Mesenchymal stem cell (in vitro differentiated cells and primary cell): ENCODE data around the gene ANKRD55.

Experiments used
- DNase-seq: peaks from one replicate; pipeline ENCODE4 v3.0.0-alpha.2; 2013
- H2AFZ ChIP-seq: one replicate; pipeline ENCODE4 v1.6.1; 2013; ENCODE audit warnings: low read depth, mild to moderate bottlenecking, control low read depth, inconsistent platforms, low read length, moderate library complexity
- H2AK5ac ChIP-seq: 2 replicates; pipeline ENCODE4 v1.6.1; 2013; ENCODE audit warnings: low read length, moderate library complexity, mild to moderate bottlenecking, inconsistent platforms; ENCODE audit not compliant: severe bottlenecking
- H2BK120ac ChIP-seq: one replicate; pipeline ENCODE4 v1.6.1; 2013; ENCODE audit warnings: low read depth, mild to moderate bottlenecking, inconsistent platforms, low read length, moderate library complexity
- H2BK12ac ChIP-seq, 2 experiments: one replicate each; pipeline ENCODE4 v1.6.1; 2013; ENCODE audit warnings: inconsistent platforms in 2 of 2, low read length in 2 of 2, mild to moderate bottlenecking in 2 of 2, moderate library complexity in 2 of 2, control low read depth in 1 of 2
- H2BK15ac ChIP-seq: one replicate; pipeline ENCODE4 v1.6.1; 2013; ENCODE audit warnings: mild to moderate bottlenecking, low read depth, inconsistent platforms; ENCODE audit not compliant: poor library complexity, severe bottlenecking
- H2BK5ac ChIP-seq: 2 replicates; pipeline ENCODE4 v1.6.1; 2013; ENCODE audit warnings: low read depth, mild to moderate bottlenecking, low read length, control low read depth, inconsistent platforms; ENCODE audit not compliant: poor library complexity, severe bottlenecking
- H3K14ac ChIP-seq, 2 experiments: one replicate each; pipeline ENCODE4 v1.6.1; 2013; ENCODE audit warnings: inconsistent platforms in 2 of 2, low read length in 2 of 2, control low read depth in 1 of 2, mild to moderate bottlenecking in 1 of 2, moderate library complexity in 1 of 2
- H3K18ac ChIP-seq, 2 experiments: one replicate each; pipeline ENCODE4 v1.6.1; 2013; ENCODE audit warnings: inconsistent platforms in 2 of 2, low read length in 2 of 2, control low read depth in 1 of 2, low read depth in 1 of 2, mild to moderate bottlenecking in 1 of 2
- H3K23ac ChIP-seq, 2 experiments: one replicate each; pipeline ENCODE4 v1.6.1; 2013; ENCODE audit warnings: inconsistent platforms in 2 of 2, low read length in 2 of 2, mild to moderate bottlenecking in 2 of 2, moderate library complexity in 2 of 2, control low read depth in 1 of 2
- H3K27ac ChIP-seq: 2 replicates; pipeline ENCODE4 v1.5.1; 2013; ENCODE audit warnings: mild to moderate bottlenecking, moderate library complexity, low read length, control low read depth, inconsistent platforms; ENCODE audit not compliant: poor library complexity, severe bottlenecking
- H3K27me3 ChIP-seq, 2 experiments: 2 replicates each; pipeline versions ENCODE4 v1.6.1 to v1.7.0; 2013; ENCODE audit warnings: low read length in 2 of 2, mild to moderate bottlenecking in 2 of 2, moderate library complexity in 2 of 2, control low read depth in 1 of 2, inconsistent platforms in 1 of 2; ENCODE audit not compliant: control insufficient read depth in 1 of 2, insufficient read depth in 1 of 2
- H3K36me3 ChIP-seq, 2 experiments: 2 replicates each; pipeline versions ENCODE4 v1.6.1 to v1.7.0; 2013; ENCODE audit warnings: low read length in 2 of 2, control low read depth in 1 of 2, inconsistent platforms in 1 of 2, low read depth in 1 of 2, mild to moderate bottlenecking in 1 of 2; ENCODE audit not compliant: insufficient read depth in 2 of 2, control insufficient read depth in 1 of 2
- H3K4ac ChIP-seq, 2 experiments: one replicate each; pipeline ENCODE4 v1.6.1; 2013; ENCODE audit warnings: inconsistent platforms in 2 of 2, low read length in 2 of 2, mild to moderate bottlenecking in 2 of 2, moderate library complexity in 2 of 2, control low read depth in 1 of 2, low read depth in 1 of 2
- H3K4me1 ChIP-seq: 2 replicates; pipeline ENCODE4 v1.6.1; 2013; ENCODE audit warnings: low read depth, low read length, control low read depth; ENCODE audit not compliant: control insufficient read depth, insufficient read depth
- H3K4me2 ChIP-seq: 2 replicates; pipeline ENCODE4 v1.6.1; 2013; ENCODE audit warnings: low read length, mild to moderate bottlenecking, inconsistent platforms; ENCODE audit not compliant: poor library complexity, severe bottlenecking
- H3K4me3 ChIP-seq, 2 experiments: 2 replicates each; pipeline versions ENCODE4 v1.5.1 to v1.7.0; 2013; ENCODE audit warnings: low read length in 2 of 2, mild to moderate bottlenecking in 2 of 2, control low read depth in 1 of 2, low read depth in 1 of 2; ENCODE audit not compliant: insufficient read depth in 1 of 2
- H3K79me1 ChIP-seq: replicated peaks from 2 replicates; pipeline ENCODE4 v1.6.1; 2013; ENCODE audit warnings: mild to moderate bottlenecking, control low read depth, low read length, inconsistent platforms; ENCODE audit not compliant: poor library complexity, severe bottlenecking
- H3K9ac ChIP-seq: 2 replicates; pipeline ENCODE4 v1.7.0; 2013; ENCODE audit warnings: mild to moderate bottlenecking, low read length, moderate library complexity
- H3K9me3 ChIP-seq: 2 replicates; pipeline ENCODE4 v1.7.0; 2013; ENCODE audit warnings: mild to moderate bottlenecking, low read length; ENCODE audit not compliant: control insufficient read depth
- H4K8ac ChIP-seq: one replicate; pipeline ENCODE4 v1.6.1; 2013; ENCODE audit warnings: inconsistent platforms, mild to moderate bottlenecking, low read length, moderate library complexity
- H4K91ac ChIP-seq: one replicate; pipeline ENCODE4 v1.6.1; 2013; ENCODE audit warnings: mild to moderate bottlenecking, low read length, inconsistent platforms
- WGBS: methylation state at CpG from one replicate; pipeline ENCODE4 v1.1.7; 2013; ENCODE audit warnings: mixed read lengths; 5-methylcytosine and 5-hydroxymethylcytosine counted together

Gene ANKRD55

GRCh38 chr5:56075361-56075760, 157.8 kb downstream of the ANKRD55 start:
- H2BK120ac ChIP-seq, result no peak overlapping the region
- no peak overlapping the region for H4K91ac ChIP-seq
- H3K36me3 ChIP-seq, result no peaks in the 10 kb centered on the region
- no peak overlapping the region for H3K4me3 ChIP-seq
- no peak overlapping the region for H3K4ac ChIP-seq
- H2AK5ac ChIP-seq, result no peak overlapping the region
- no peak overlapping the region for H3K4me2 ChIP-seq
- H3K14ac ChIP-seq, result no peak overlapping the region
- H3K23ac ChIP-seq, result no peak overlapping the region
- no peaks in the 10 kb centered on the region for H3K79me1 ChIP-seq
- no peak overlapping the region for H4K8ac ChIP-seq
- 10% methylated on average over 2 of the region's 2 CpGs for WGBS
- no peak overlapping the region for H2BK12ac ChIP-seq
- H3K9me3 ChIP-seq, result no peaks in the 10 kb centered on the region
- no peak overlapping the region for H2BK15ac ChIP-seq
- no peak overlapping the region for H2AFZ ChIP-seq
- H3K18ac ChIP-seq, result no peak overlapping the region
- H2BK5ac ChIP-seq, result no peak overlapping the region
- no peaks in the 10 kb centered on the region for H3K27me3 ChIP-seq
- H3K27ac ChIP-seq, result no peak overlapping the region
- H3K9ac ChIP-seq, result peak overlapping the region; percentile 25
- no peaks in the 10 kb centered on the region for H3K4me1 ChIP-seq
- DNase-seq, result peak; percentile 95

- Histone ChIP-seq H4K91ac (no peak overlapping the region), H2AK5ac (no peak overlapping the region), H3K4me2 (no peak overlapping the region), H3K27me3 (no peaks in the 10 kb centered on the region), H4K8ac (no peak overlapping the region), H2BK120ac (no peak overlapping the region), H3K4me3 (no peak overlapping the region), H3K14ac (no peak overlapping the region), H2AFZ (no peak overlapping the region), H3K79me1 (no peaks in the 10 kb centered on the region), H2BK15ac (no peak overlapping the region), H3K23ac (no peak overlapping the region), H3K9me3 (no peaks in the 10 kb centered on the region), H2BK5ac (no peak overlapping the region), H3K4ac (no peak overlapping the region), H3K18ac (peak overlapping the region in 1 of 2 experiments; percentile 54), H3K9ac (no peak overlapping the region), H3K36me3 (no peaks in the 10 kb centered on the region), H2BK12ac (peak overlapping the region; percentile 59 to 96), H3K4me1 (peaks cover 2% of the 10 kb centered on the region), H3K27ac (no peak overlapping the region)
- peak; percentile 69 for DNase-seq
- 69% methylated on average over 5 of the region's 6 CpGs for WGBS
These were observed 160.0 kb downstream of the ANKRD55 start for GRCh38 chr5:56072863-56073766.

GRCh38 chr5:56071470-56071869, 161.7 kb downstream of the ANKRD55 start:
- H4K8ac ChIP-seq, result peak overlapping the region; percentile 91
- H4K91ac ChIP-seq, result peak overlapping the region; percentile 70
- H2BK5ac ChIP-seq, result no peak overlapping the region
- H3K79me1 ChIP-seq, result no peaks in the 10 kb centered on the region
- peak overlapping the region; percentile 58 for H3K9ac ChIP-seq
- no peaks in the 10 kb centered on the region for H3K27me3 ChIP-seq
- H3K9me3 ChIP-seq, result no peaks in the 10 kb centered on the region
- no peak overlapping the region for H3K4me2 ChIP-seq
- peak overlapping the region; percentile 95 to 100 for H2BK12ac ChIP-seq
- peak overlapping the region; percentile 49 for H2BK120ac ChIP-seq
- H3K23ac ChIP-seq, result no peak overlapping the region
- H2AFZ ChIP-seq, result no peak overlapping the region
- no peak overlapping the region for H3K27ac ChIP-seq
- no peak overlapping the region for H2BK15ac ChIP-seq
- 93% methylated on average over 4 of the region's 4 CpGs for WGBS
- peak overlapping the region in 1 of 2 experiments; percentile 92 for H3K4ac ChIP-seq
- peak overlapping the region; percentile 45 for H2AK5ac ChIP-seq
- peaks cover 2% of the 10 kb centered on the region for H3K4me1 ChIP-seq
- peak overlapping the region; percentile 82 to 95 for H3K18ac ChIP-seq
- DNase-seq, result no peak
- H3K36me3 ChIP-seq, result no peaks in the 10 kb centered on the region
- H3K4me3 ChIP-seq, result no peak overlapping the region
- peak overlapping the region; percentile 81 to 92 for H3K14ac ChIP-seq

- peaks cover 2% of the 10 kb centered on the region for H3K4me1 ChIP-seq
- H2AK5ac ChIP-seq, result no peak overlapping the region
- H3K79me1 ChIP-seq, result no peaks in the 10 kb centered on the region
- no peak for DNase-seq
- H2BK12ac ChIP-seq, result no peak overlapping the region
- H3K4me2 ChIP-seq, result no peak overlapping the region
- WGBS, result 88% methylated on average over 1 of the region's 2 CpGs
- H3K23ac ChIP-seq, result no peak overlapping the region
- H2BK120ac ChIP-seq, result peak overlapping the region; percentile 34
- H2BK15ac ChIP-seq, result no peak overlapping the region
- H2AFZ ChIP-seq, result no peak overlapping the region
- no peak overlapping the region for H2BK5ac ChIP-seq
- no peaks in the 10 kb centered on the region for H3K36me3 ChIP-seq
- no peaks in the 10 kb centered on the region for H3K27me3 ChIP-seq
- peak overlapping the region; percentile 58 for H3K9ac ChIP-seq
- H3K18ac ChIP-seq, result peak overlapping the region in 1 of 2 experiments; percentile 79
- no peaks in the 10 kb centered on the region for H3K9me3 ChIP-seq
- H3K4me3 ChIP-seq, result no peak overlapping the region
- no peak overlapping the region for H3K14ac ChIP-seq
- H4K91ac ChIP-seq, result no peak overlapping the region
- peak overlapping the region in 1 of 2 experiments; percentile 64 for H3K4ac ChIP-seq
- H4K8ac ChIP-seq, result no peak overlapping the region
- H3K27ac ChIP-seq, result no peak overlapping the region
These were observed 162.2 kb downstream of the ANKRD55 start for GRCh38 chr5:56070851-56071465.
